Mucosa of stomach (tissue), 1 donor: ENCODE results near the gene WWTR1.
A peak's percentile ranks its signal among the peaks of the same experiment; 100 is the strongest.

Experiments used
- H3K27me3 ChIP-seq: one replicate; pipeline ENCODE4 v1.7.0; 2013; ENCODE audit warnings: mild to moderate bottlenecking, low read length; ENCODE audit not compliant: control insufficient read depth, insufficient read depth
- H3K36me3 ChIP-seq: one replicate; pipeline ENCODE4 v1.7.0; 2013; ENCODE audit warnings: low read length; ENCODE audit not compliant: control insufficient read depth, insufficient read depth
- H3K4me1 ChIP-seq: one replicate; pipeline ENCODE4 v1.7.0; 2013; ENCODE audit warnings: mild to moderate bottlenecking, low read length; ENCODE audit not compliant: control insufficient read depth, insufficient read depth
- H3K4me3 ChIP-seq: one replicate; pipeline ENCODE4 v1.7.0; 2013; ENCODE audit warnings: low read length
- H3K9ac ChIP-seq: one replicate; pipeline ENCODE4 v1.7.0; 2013; ENCODE audit warnings: mild to moderate bottlenecking, low read length, moderate library complexity
- H3K9me3 ChIP-seq: one replicate; pipeline ENCODE4 v1.7.0; 2013; ENCODE audit warnings: mild to moderate bottlenecking, low read length, moderate library complexity; ENCODE audit not compliant: control insufficient read depth
- donor health status: Pancreatic carcinoma.

The WWTR1 gene

DNA sequence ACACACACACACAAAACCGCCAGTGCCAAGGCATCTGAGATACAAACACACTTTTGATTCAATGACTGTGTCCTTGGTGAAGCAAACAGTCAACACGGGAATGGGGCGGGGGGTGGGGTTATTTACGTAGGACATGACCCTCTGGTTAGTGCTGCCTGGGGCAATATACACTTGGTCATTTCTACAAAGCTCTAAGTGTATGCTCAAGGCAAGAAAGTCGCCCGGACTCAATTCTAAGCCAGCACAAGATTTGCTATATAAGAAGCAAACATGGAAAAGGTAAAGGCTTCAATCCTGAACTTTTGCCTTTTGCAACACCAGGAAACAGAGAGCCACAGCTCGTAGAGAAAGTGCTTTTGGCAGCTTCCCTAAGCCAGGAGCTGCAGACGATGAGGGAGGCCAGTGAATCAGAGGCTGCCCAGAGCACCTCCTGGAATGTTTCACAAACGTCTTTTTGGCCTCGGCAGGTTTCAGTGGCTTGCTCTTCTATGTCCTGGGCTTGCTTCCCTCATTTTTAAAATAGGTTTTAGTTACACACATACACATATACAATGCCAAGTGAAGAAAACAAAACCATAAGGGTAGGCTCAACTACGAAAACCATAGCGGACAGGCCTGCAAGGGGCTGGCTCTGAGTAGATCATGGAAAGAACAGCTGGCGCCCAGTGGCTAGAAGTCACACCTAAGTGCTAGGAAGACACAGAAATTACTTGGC lies 109.7 kb downstream of the WWTR1 start:
- H3K4me3 ChIP-seq, result no peak overlapping the region
- H3K4me1 ChIP-seq, result peaks cover 7% of the 10 kb centered on the region

DNA sequence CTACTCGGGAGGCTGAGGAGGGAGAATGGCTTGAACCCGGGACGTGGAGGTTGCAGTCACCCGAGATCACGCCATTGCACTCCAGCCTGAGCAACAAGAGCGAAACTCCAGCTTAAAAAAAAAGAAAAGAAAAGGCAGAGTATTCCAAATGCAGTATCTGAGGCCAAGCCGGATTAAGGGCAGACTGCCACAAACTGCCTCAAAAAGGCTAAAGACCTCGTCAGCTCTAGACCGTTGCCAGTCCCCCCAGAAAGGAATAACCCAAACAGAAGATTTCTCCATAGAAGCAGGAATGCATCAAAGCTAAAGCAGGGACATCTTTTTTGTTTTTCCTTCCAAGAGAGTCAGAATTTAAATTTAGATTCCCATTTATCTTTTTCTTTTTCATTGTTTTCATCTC lies 110.4 kb downstream of the WWTR1 start:
- Histone ChIP-seq H3K9me3 (no peaks in the 10 kb centered on the region), H3K36me3 (no peaks in the 10 kb centered on the region), H3K9ac (peak overlapping the region; percentile 15), H3K4me3 (no peak overlapping the region), H3K4me1 (peaks cover 7% of the 10 kb centered on the region), H3K27me3 (no peaks in the 10 kb centered on the region)

More for the DNA sequence above, 109.7 kb downstream of the WWTR1 start:
- peak overlapping the region; percentile 7 for H3K9ac ChIP-seq
- no peaks in the 10 kb centered on the region for H3K27me3 ChIP-seq
- no peaks in the 10 kb centered on the region for H3K9me3 ChIP-seq
- H3K36me3 ChIP-seq, result no peaks in the 10 kb centered on the region

DNA sequence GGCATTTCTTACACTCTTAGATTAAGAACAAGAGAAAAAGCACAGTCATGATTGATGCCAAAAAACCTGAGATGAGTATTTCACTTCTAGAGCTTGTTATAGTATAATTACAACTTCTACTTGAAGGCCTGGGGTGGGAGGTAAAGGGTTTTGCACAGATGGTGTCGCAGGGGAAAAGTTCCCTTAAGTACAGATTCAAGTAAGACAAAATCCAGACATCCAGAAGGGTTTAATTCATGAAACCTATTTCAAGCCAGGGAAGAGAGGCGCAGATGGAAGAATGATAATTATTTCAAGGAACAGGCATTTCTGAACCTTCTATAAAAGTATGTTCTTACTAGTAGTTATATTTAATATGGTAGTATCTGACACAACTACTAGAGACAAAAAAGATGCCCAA lies 112.8 kb downstream of the WWTR1 start:
- Histone ChIP-seq H3K4me1 (peaks cover 7% of the 10 kb centered on the region), H3K9ac (no peak overlapping the region), H3K27me3 (no peaks in the 10 kb centered on the region), H3K9me3 (no peaks in the 10 kb centered on the region), H3K36me3 (no peaks in the 10 kb centered on the region), H3K4me3 (no peak overlapping the region)

DNA sequence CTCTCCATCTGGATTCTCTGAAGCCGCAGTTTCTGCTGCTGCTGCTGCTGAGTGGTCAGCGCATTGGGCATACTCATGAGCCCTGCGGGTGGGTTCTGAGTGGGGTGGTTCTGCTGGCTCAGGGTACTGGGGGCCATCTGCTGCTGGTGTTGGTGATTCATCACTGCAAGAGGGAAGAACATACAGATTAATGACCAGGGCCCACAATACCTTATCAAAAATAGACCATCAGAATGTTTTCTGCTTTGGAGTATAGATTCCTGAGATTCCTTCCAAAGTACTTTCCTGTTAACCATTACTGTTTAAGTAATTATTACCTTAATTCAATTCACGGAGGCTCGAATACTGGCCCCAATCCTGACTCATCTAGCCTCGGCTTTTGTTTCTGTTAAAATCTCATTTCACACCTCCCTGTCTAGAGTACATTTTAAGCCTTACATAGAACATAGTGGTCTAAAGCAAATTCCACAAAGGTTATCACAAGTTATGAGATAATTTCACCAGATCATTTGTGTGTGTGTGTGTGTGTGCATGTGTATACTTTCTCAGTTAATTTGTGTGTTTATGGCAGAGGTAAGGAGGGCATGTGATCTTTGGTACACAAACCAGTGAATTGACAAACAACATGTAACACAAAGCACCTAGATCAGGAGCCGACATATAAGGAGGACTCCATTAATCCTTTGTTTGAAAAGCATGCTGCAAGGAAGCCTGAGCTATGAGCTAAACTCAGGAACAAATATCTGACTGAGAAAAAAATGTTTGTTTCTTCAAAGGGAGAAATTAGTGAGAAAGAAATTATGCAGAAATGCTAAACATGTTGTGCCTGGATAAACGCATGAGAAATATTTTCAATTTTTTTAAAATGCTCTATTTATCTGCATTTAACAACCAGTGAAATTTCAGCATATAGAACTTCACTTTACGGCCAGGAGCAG lies 115.2 kb downstream of the WWTR1 start:
- Histone ChIP-seq H3K27me3 (no peaks in the 10 kb centered on the region), H3K9me3 (no peaks in the 10 kb centered on the region), H3K9ac (no peak overlapping the region), H3K4me3 (no peak overlapping the region), H3K4me1 (no peaks in the 10 kb centered on the region), H3K36me3 (no peaks in the 10 kb centered on the region)

DNA sequence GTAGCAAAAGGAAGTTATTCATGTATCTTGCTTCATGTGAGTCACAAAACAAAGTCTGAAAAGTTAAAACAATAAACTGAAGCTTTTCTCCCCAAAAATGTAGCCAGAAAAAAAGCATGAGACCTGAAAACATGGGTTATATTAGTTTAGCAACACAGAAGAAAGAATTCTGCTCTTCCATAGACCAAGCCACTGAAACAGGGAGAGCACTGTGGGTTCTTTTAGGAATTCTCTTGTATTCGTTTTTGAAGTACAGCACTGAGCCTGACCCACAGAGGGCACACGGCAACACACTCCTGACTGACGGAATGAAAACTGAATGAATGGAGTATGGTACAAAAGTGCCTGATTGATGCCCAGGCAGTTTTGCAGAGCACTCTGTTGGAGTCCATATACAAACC lies 116.7 kb downstream of the WWTR1 start:
- Histone ChIP-seq H3K9ac (no peak overlapping the region), H3K4me3 (no peak overlapping the region), H3K4me1 (no peaks in the 10 kb centered on the region), H3K9me3 (no peaks in the 10 kb centered on the region), H3K27me3 (no peaks in the 10 kb centered on the region), H3K36me3 (no peaks in the 10 kb centered on the region)

DNA sequence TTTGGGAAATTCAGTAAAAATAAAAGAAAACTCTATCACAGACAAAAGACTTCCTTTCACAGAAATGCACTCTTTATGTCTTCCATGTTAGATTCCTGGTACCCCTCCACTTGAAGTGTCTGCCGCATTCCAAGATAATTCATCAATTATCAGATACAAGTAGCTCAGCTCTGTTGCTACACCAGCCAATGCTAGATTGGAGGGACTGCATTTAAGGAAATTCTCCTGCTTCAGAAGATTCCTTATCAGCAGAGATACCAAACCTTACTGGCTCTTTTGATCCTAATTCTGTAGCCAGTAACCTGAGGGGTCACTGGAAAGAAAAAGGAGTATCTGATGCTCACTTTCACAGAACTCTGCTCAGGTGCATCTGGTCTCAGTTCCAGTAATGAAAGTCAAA lies 119.5 kb downstream of the WWTR1 start:
- H3K4me1 ChIP-seq, result peaks cover 6% of the 10 kb centered on the region
- H3K4me3 ChIP-seq, result no peak overlapping the region
- H3K9me3 ChIP-seq, result no peaks in the 10 kb centered on the region
- no peak overlapping the region for H3K9ac ChIP-seq
- H3K27me3 ChIP-seq, result no peaks in the 10 kb centered on the region
- no peaks in the 10 kb centered on the region for H3K36me3 ChIP-seq

DNA sequence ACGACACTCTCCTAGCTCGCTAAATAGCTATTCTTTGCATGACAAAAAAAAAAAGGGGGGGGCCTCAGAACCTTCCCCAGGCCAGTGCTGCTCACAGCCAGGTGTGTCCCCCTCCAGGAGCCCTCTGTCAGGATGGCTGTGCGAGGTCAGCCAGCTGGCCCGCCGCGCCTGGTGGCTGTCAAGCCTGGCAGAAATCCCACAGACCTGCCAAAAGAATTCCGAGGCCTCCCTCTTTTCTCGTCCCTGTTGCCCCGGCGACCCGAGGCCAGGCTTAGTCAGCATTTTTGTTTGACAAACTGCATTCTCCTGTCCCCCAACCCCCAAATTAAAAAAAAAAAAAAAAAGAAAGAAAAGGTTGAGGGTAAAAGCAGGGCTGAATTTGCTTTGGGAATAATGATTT lies 121.4 kb downstream of the WWTR1 start:
- no peaks in the 10 kb centered on the region for H3K9me3 ChIP-seq
- H3K4me1 ChIP-seq, result peaks cover 6% of the 10 kb centered on the region
- no peak overlapping the region for H3K9ac ChIP-seq
- no peaks in the 10 kb centered on the region for H3K27me3 ChIP-seq
- no peaks in the 10 kb centered on the region for H3K36me3 ChIP-seq
- H3K4me3 ChIP-seq, result no peak overlapping the region

DNA sequence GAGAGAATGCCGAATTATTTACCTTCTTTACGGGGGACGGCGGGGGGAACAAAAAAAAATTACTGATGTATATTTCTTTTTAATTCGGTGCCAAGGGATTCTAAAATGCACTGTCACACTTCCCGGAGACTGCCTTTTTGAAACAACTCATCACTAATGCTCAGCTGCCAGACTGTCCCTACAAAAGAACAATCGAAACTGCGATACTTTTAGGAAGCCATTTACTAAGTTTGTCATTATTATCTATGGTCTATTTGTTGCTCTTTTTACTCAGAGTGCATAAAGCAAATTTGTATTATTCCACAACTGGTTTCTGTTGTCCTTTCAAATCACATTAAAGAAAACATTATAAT lies 122.5 kb downstream of the WWTR1 start:
- Histone ChIP-seq H3K9ac (no peak overlapping the region), H3K36me3 (no peaks in the 10 kb centered on the region), H3K4me1 (peaks cover 6% of the 10 kb centered on the region), H3K4me3 (no peak overlapping the region), H3K9me3 (no peaks in the 10 kb centered on the region), H3K27me3 (no peaks in the 10 kb centered on the region)

DNA sequence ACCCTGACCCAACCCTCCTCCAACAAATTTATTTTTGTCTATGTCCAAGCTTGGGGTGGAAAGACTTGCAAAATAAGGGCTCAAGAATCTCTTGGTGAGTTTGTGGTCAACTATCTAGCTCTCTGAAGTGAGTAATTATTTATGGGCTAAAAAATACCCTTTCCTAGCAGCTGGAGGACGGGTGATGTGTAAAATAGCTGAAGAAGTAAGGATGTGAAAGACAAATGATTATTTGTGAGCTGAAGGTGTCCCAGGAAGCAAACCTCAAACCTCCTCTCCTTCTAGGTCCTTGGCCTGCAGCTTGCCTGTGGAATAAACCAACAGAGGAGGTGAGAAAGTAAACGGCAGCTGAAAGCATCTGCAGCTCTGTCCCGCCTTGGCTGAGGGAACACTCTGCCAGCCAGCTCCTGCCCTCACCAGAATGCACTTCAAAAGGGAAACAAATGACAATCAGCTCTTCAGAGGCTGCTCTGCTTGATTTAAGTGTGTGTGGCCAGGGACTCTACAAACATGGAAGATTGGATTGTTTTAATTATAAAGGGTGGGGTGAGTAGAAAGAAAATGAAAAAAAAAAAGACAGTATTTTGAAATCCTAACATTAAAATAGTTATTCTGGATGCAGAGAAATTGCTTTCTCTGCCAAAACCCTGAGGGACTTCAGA lies 123.0 kb downstream of the WWTR1 start:
- Histone ChIP-seq H3K4me3 (no peak overlapping the region), H3K9ac (no peak overlapping the region)

DNA sequence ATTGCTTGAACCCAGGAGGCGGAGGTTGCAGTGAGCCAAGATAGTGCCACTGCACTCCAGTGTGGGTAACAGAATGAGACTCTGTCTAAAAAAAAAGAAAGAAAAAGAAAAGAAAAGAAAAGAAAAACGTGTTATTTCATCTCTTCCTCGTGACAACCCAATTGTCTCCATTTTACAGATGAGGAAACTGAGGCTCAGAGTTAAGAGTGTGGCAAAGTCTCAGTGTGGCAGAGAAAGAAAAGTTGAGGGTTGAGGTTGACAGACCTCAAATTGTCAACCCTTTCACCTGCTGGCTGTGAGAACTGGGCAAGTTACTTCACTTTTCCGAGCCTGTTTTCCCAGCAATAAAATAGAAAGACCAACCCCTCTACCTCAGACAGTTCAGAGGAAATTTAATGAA lies 123.7 kb downstream of the WWTR1 start:
- Histone ChIP-seq H3K9ac (no peak overlapping the region), H3K4me3 (no peak overlapping the region), H3K4me1 (peaks cover 6% of the 10 kb centered on the region), H3K27me3 (no peaks in the 10 kb centered on the region), H3K9me3 (no peaks in the 10 kb centered on the region), H3K36me3 (no peaks in the 10 kb centered on the region)

More for the DNA sequence above, 123.0 kb downstream of the WWTR1 start:
- H3K4me1 ChIP-seq, result peaks cover 6% of the 10 kb centered on the region
- no peaks in the 10 kb centered on the region for H3K9me3 ChIP-seq
- no peaks in the 10 kb centered on the region for H3K27me3 ChIP-seq
- no peaks in the 10 kb centered on the region for H3K36me3 ChIP-seq

DNA sequence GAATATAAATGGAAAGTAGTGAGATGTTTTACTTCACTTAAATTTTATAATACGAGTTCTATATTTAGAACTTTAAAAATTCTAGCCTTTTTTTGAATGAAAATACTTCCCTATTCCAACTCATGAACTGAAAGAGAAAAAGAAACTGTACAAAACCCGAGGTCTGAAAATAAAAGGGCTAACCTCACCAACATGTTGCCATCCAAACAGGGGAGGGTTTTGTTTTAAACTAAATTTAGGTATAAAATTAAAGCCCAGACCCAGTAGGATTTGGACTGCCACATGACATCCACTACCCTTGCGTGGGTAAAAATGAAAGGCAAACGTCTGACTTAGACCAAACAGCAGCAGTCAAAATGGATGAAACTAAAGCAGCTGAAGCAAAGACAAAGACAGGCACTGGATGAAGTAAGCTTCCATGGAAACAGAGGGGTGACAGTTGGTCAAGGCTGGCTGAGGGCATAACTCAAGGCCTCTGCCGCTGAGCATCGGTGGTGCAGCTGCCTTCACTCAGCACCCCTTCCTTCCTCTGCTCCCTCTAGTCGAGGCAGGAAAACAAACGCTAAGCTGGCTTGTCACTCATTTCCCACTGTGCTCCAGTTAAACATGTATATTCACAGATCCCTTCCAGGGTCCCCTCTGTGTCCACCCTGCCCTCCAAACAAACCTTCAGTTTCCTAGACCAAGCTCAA lies 125.2 kb downstream of the WWTR1 start:
- Histone ChIP-seq H3K9ac (no peak overlapping the region), H3K4me3 (no peak overlapping the region), H3K36me3 (no peaks in the 10 kb centered on the region), H3K9me3 (no peaks in the 10 kb centered on the region), H3K4me1 (peaks cover 13% of the 10 kb centered on the region), H3K27me3 (no peaks in the 10 kb centered on the region)
